HL-60 (cell line): ENCODE measurements around the gene TBC1D5.
"Not testable (repeated sequence)": the region's sequence is repeated elsewhere in the genome, so short reads cannot be mapped to it uniquely, and the experiment has no call there.

ENCODE experiments used
- DNase-seq, 2 experiments: peaks; one replicate each; pipeline ENCODE4 v3.0.0-alpha.2; 2010 to 2020; ENCODE audit warnings: low read depth in 1 of 2, low spot score in 1 of 2
- H3K27ac ChIP-seq: fragments of 250-450 bp; sonication (Bioruptor Pico); replicated peaks from 2 replicates; pipeline ENCODE4 v1.5.1; 2020; ENCODE audit warnings: mild to moderate bottlenecking, moderate library complexity
- H3K27me3 ChIP-seq: fragments of 250-450 bp; sonication (Bioruptor Pico); 2 replicates; pipeline ENCODE4 v1.5.1; 2021; ENCODE audit warnings: mild to moderate bottlenecking, moderate library complexity; ENCODE audit not compliant: insufficient read depth, poor library complexity, severe bottlenecking
- H3K4me3 ChIP-seq: replicated peaks from 2 replicates; pipeline ENCODE4 v1.5.1; 2011; ENCODE audit warnings: mild to moderate bottlenecking, control low read depth, low read length; ENCODE audit not compliant: insufficient read depth
- CTCF ChIP-seq: IDR thresholded peaks from one replicate; pipeline ENCODE4 v1.5.1; 2011; ENCODE audit warnings: low read length, control low read depth, inconsistent platforms; ENCODE audit not compliant: insufficient read depth
- GABPA ChIP-seq: IDR thresholded peaks from 2 replicates; pipeline ENCODE4 v1.6.1; 2012; ENCODE audit warnings: low read depth
- POLR2AphosphoS5 ChIP-seq: IDR thresholded peaks from 2 replicates; pipeline ENCODE4 v1.6.1; 2012; ENCODE audit warnings: low read depth
- REST ChIP-seq: IDR thresholded peaks from 2 replicates; pipeline ENCODE4 v1.6.1; 2012; ENCODE audit warnings: low read depth; ENCODE audit not compliant: insufficient replicate concordance
- SPI1 ChIP-seq: IDR thresholded peaks from 2 replicates; pipeline ENCODE4 v1.6.1; 2012; ENCODE audit warnings: low read depth, mild to moderate bottlenecking, borderline replicate concordance

TBC1D5 gene

GRCh38 chr3:17640466-17640865 is 102.0 kb downstream of the TBC1D5 start:
- DNase-seq = no peak
- Histone ChIP-seq H3K27ac (no peak overlapping the region), H3K4me3 (no peak overlapping the region), H3K27me3 (no peaks in the 10 kb centered on the region)
- TF ChIP-seq POLR2AphosphoS5 = no peak

GRCh38 chr3:17639765-17640164 is 102.7 kb downstream of the TBC1D5 start:
- H3K27me3 ChIP-seq = no peaks in the 10 kb centered on the region
- no peak overlapping the region for H3K27ac ChIP-seq
- TF ChIP-seq CTCF (no peak), REST (no peak), SPI1 (no peak), GABPA (no peak), POLR2AphosphoS5 (no peak)
- DNase-seq = peak in 1 of 2 experiments; percentile 58
- no peak overlapping the region for H3K4me3 ChIP-seq

- Histone ChIP-seq H3K4me3 (no peak overlapping the region), H3K27me3 (no peaks in the 10 kb centered on the region), H3K27ac (no peak overlapping the region)
- peak in 1 of 2 experiments; percentile 11 for DNase-seq
- TF ChIP-seq REST (no peak), CTCF (no peak), SPI1 (no peak), GABPA (no peak), POLR2AphosphoS5 (no peak)
These were observed 103.2 kb downstream of the TBC1D5 start for GRCh38 chr3:17639257-17639656.

GRCh38 chr3:17638356-17638755 is 104.1 kb downstream of the TBC1D5 start:
- Histone ChIP-seq H3K4me3 (no peak overlapping the region), H3K27ac (no peak overlapping the region), H3K27me3 (no peaks in the 10 kb centered on the region)
- DNase-seq = peak in 1 of 2 experiments; percentile 30
- no peak for TF ChIP-seq GABPA
- TF ChIP-seq REST = no peak
- TF ChIP-seq SPI1 = no peak
- no peak for TF ChIP-seq POLR2AphosphoS5
- no peak for TF ChIP-seq CTCF

- not testable (repeated sequence) for H3K27me3 ChIP-seq, H3K4me3 ChIP-seq, H3K27ac ChIP-seq, DNase-seq
These were observed 106.8 kb downstream of the TBC1D5 start for GRCh38 chr3:17635675-17636074.
